Measurements from ENCODE around the gene TSPAN12.

DNA sequence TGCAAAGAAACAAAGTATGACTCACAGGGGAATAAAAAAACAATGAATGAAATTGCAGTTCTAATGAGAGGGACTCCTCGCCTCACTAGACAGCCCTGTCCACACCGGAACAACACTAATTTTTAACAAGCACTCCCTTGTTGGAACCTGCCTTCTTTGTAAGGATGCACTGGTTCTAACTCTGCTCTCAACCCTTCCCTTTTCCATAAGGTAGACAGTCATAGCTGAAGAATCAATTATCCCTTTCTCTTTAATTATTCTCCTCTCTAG is 65.1 kb downstream of the TSPAN12 start:
- TF ChIP-seq, protein P1, sequence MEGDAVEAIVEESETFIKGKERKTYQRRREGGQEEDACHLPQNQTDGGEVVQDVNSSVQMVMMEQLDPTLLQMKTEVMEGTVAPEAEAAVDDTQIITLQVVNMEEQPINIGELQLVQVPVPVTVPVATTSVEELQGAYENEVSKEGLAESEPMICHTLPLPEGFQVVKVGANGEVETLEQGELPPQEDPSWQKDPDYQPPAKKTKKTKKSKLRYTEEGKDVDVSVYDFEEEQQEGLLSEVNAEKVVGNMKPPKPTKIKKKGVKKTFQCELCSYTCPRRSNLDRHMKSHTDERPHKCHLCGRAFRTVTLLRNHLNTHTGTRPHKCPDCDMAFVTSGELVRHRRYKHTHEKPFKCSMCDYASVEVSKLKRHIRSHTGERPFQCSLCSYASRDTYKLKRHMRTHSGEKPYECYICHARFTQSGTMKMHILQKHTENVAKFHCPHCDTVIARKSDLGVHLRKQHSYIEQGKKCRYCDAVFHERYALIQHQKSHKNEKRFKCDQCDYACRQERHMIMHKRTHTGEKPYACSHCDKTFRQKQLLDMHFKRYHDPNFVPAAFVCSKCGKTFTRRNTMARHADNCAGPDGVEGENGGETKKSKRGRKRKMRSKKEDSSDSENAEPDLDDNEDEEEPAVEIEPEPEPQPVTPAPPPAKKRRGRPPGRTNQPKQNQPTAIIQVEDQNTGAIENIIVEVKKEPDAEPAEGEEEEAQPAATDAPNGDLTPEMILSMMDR (IDR thresholded peaks at IDR 0.05): no peak
- no peak for TF ChIP-seq EZH2 (IDR thresholded peaks at IDR 0.05; ENCODE audit: borderline replicate concordance, insufficient read depth, low read depth, low read length, poor library complexity, severe bottlenecking)
